Lung (tissue), 12 donors: ENCODE measurements around the gene ANXA9. TPM values are rescaled to one million over a fixed set of nuclear protein-coding genes. Genes with fewer than 3 reads are reported as not detected.

Experiments used
- ATAC-seq: fragments of 200-7000 bp; cut with Tn5 transposase; one replicate; pipeline ENCODE4 v1.9.1; 2020; ENCODE audit warnings: moderate number of reproducible peaks; ENCODE audit not compliant: insufficient read depth, low FRiP score
- DNase-seq, 3 donors: peaks; one replicate each; pipeline ENCODE4 v3.0.0-alpha.2; 2013 to 2017
- H3K27ac ChIP-seq, 2 donors: one replicate each; pipeline ENCODE4 v1.5.1; 2013; ENCODE audit warnings: mild to moderate bottlenecking in 2 of 2, moderate library complexity in 2 of 2, control low read depth in 1 of 2, inconsistent platforms in 1 of 2, low read depth in 1 of 2, low read length in 1 of 2
- H3K27me3 ChIP-seq, 3 donors: one replicate each; pipeline ENCODE4 v1.5.1; 2013; ENCODE audit warnings: low read length in 2 of 3; ENCODE audit not compliant: control insufficient read depth in 3 of 3, insufficient read depth in 3 of 3
- H3K36me3 ChIP-seq, 4 donors: one replicate each; pipeline ENCODE4 v1.5.1; 2013; ENCODE audit warnings: low read length in 4 of 4, mild to moderate bottlenecking in 1 of 4, moderate library complexity in 1 of 4; ENCODE audit not compliant: control insufficient read depth in 4 of 4, insufficient read depth in 4 of 4
- H3K4me1 ChIP-seq, 5 donors: one replicate each; pipeline ENCODE4 v1.5.1; 2013; ENCODE audit warnings: low read length in 5 of 5, mild to moderate bottlenecking in 2 of 5, moderate library complexity in 1 of 5; ENCODE audit not compliant: control insufficient read depth in 5 of 5, insufficient read depth in 5 of 5
- H3K4me3 ChIP-seq: one replicate; pipeline ENCODE4 v1.5.1; 2013; ENCODE audit warnings: mild to moderate bottlenecking, control low read depth, moderate library complexity
- H3K9ac ChIP-seq, 2 donors: one replicate each; pipeline ENCODE4 v1.5.1; 2013; ENCODE audit warnings: low read length in 2 of 2, control low read depth in 1 of 2; ENCODE audit not compliant: insufficient read depth in 1 of 2
- H3K9me3 ChIP-seq, 4 donors: one replicate each; pipeline ENCODE4 v1.5.1; 2013; ENCODE audit warnings: low read length in 3 of 4, mild to moderate bottlenecking in 1 of 4, moderate library complexity in 1 of 4; ENCODE audit not compliant: control insufficient read depth in 4 of 4, insufficient read depth in 3 of 4
- CTCF ChIP-seq: IDR thresholded peaks from 2 replicates; pipeline ENCODE4 v1.5.1; 2012; ENCODE audit warnings: mild to moderate bottlenecking; ENCODE audit errors: control extremely low read depth, extremely low read depth
- WGBS, 2 donors: extraction: QIAGEN DNeasy Blood & Tissue Kit; methylation state at CpG; one replicate each; pipeline ENCODE4 v1.1.7; 2013; 5-methylcytosine and 5-hydroxymethylcytosine counted together
- polyA plus RNA-seq, 2 donors: library from polyadenylated mRNA; stranded (reverse); fragments of 200-250 nt; gene quantifications; one replicate each; pipeline ENCODE4 v1.2.1, GENCODE V29; 2013
- total RNA-seq, 2 donors: library from RNA; depleted of rRNA in 1 of 2; stranded (reverse); fragments of >200 nt in 1 of 2; gene quantifications; one replicate each; pipeline ENCODE4 v1.2.1, GENCODE V29; 2014 to 2021
- donor health status: control.
- donor health status: control.
- donor health status: Bipolar disorder and iron deficiency.
- donor health status: healthy.
- donor health status: DM: yes; HTN: yes; CAD: no.

Gene ANXA9
- total and polyA plus RNA-seq, 4 donors, result 0.37 to 1.3 (median 0.85) TPM

GRCh38 chr1:150997126-150997872, 15.2 kb downstream of the ANXA9 start:
- TF ChIP-seq CTCF, result no peak

GRCh38 chr1:150997949-150998348, 15.9 kb downstream of the ANXA9 start:
- no peak overlapping the region for H3K27ac ChIP-seq
- H3K9ac ChIP-seq, result no peak overlapping the region
- no peak for ATAC-seq
- no peaks in the 10 kb centered on the region for H3K9me3 ChIP-seq
- WGBS, 2 donors, result 69 to 82% methylated on average over 5 of the region's 5 CpGs
- H3K27me3 ChIP-seq, result no peaks in the 10 kb centered on the region
- H3K4me1 ChIP-seq, result peaks cover under 1 to 5% (median 2%) of the 10 kb centered on the region in 5 donors
- TF ChIP-seq CTCF, result no peak
- H3K36me3 ChIP-seq, result peaks cover 13 to 28% (median 27%) of the 10 kb centered on the region in 4 donors
- no peak overlapping the region for H3K4me3 ChIP-seq
- DNase-seq, result no peak

More at GRCh38 chr1:150997126-150997872, 15.2 kb downstream of the ANXA9 start:
- Histone ChIP-seq H3K9ac (no peak overlapping the region), H3K27me3 (no peaks in the 10 kb centered on the region), H3K27ac (no peak overlapping the region), H3K36me3 (peaks cover 13 to 28% (median 25%) of the 10 kb centered on the region in 4 donors), H3K4me1 (peaks cover 0 to 1% (median 0%) of the 10 kb centered on the region in 5 donors), H3K9me3 (no peaks in the 10 kb centered on the region), H3K4me3 (no peak overlapping the region)
- WGBS, 2 donors, result 92 to 93% methylated on average over 20 of the region's 20 CpGs
- DNase-seq (no peak), ATAC-seq (no peak)

GRCh38 chr1:150999051-150999674, 17.1 kb downstream of the ANXA9 start:
- 40 to 69% methylated on average over 17 of the region's 17 CpGs for WGBS, 2 donors
- H3K27me3 ChIP-seq, result no peaks in the 10 kb centered on the region
- peaks cover 3 to 9% (median 8%) of the 10 kb centered on the region in 5 donors for H3K4me1 ChIP-seq
- ATAC-seq (no peak), DNase-seq (no peak)
- no peaks in the 10 kb centered on the region for H3K9me3 ChIP-seq
- H3K9ac ChIP-seq, result no peak overlapping the region
- H3K4me3 ChIP-seq, result no peak overlapping the region
- H3K27ac ChIP-seq, result no peak overlapping the region
- TF ChIP-seq CTCF, result no peak
- H3K36me3 ChIP-seq, result peaks cover 13 to 28% (median 27%) of the 10 kb centered on the region in 4 donors
